GM19438 (cell line): Measurements from ENCODE around the gene USP47.

Experiments
- ATAC-seq: cut with Tn5 transposase; IDR thresholded peaks from one replicate; pipeline ENCODE4 v1.9.1; 2021; ENCODE audit warnings: low read depth; ENCODE audit not compliant: unreplicated experiment

The USP47 gene

DNA sequence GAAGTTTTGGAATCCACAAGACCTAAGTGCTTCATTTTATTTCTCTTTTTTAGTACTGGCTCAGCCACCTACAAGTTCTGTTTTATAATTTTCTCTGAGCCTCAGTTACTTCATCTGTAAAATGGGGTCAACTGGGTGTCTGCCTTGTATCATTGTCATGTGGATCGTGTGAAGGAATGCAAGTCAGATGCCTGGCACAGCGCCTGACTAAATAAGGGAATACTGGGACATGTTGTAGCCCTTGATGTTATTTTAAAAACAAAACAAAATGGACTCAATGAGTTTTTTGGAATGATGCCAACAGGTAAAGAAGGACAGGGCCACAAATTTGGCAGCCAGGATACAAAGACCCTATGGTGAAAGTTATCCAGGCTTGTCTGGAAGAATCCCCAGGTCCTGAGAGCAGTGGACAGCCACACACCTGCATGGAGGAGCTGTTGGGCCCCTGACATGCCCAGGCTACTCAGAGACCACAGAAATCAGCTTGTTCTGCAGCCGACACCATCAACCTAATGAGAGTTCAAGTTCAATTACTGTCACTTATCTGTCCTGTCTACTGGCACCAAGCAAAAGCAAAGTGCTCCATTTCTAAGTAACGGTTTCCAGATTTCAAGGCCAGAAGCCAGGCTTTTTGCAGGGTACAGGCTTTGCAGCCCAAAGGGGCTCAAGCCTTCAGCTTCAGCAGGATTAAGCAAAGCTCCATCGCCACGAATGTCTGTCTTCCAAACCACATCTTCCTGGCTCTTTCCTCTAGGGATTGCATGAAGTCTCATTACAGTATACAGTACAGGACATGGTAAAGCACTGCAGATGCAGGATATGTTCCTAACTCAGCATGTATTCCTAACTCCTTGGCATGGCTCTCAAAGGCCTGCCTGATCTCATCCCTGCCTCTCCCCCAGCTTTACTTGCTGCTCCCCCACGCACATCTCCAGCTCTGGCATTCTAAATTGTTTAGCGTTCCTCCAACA is 148.3 kb downstream of the USP47 start:
- no peak for ATAC-seq

DNA sequence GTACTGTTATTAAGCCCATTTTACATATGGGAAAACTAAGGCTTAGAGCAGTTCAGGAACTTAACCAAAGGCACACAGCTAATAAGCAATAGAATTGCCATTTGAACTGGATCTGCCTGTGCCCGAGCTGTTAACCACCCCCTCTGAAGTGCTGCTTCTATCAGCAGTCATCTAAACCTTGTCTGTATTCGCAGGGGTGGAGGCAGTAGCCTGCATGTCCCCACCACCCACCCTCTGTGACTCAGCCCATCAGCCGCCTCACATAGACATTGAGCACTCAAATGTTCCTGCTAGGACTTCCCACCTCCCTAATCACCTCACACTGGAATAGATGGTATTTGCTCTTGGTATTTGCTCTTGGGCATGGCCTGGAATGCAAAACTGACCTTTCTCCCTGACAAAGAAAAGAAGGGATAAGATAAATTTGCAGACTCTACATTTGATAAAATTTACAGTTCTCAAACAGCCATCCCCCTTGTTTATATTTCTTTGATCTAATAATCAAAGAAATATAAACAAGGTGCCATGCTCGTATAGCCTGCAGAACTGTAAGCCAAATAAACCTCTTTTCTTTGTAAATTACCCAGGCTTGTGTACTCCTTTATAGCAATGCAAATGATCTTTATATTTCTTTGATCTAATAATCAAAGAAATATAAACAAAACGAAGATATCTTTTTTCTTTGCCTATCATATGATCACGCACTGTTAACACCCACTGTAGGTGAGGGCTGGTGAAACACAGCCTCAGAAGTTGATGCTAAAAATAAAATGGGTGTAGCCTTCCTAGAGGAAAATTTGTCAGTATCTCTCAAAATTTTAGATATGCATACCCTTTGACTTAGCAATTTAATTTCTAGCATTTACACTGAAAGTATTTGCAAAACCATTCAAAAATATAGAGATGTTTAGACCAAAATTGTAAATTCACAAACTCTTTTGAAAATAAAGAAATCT is 150.8 kb downstream of the USP47 start:
- no peak for ATAC-seq

DNA sequence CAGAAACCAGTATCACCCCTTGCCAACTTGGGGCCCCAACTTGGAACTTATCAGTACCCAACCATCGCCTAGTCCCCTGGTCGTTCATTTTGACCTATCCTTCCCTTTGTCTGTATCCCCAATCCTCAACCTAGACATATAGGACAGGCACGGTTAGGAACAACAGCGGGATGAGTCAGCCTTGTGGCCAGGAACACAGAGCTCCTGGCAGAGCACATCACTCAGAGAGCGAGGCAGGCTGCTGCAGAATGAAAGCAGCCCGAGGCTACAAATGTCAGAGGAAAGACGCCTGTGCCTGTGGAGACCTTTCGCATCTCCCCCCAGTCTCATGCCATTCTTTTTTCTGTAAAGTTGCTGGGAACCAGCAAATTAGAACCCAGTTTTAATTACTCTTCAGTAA is 152.1 kb downstream of the USP47 start:
- ATAC-seq, result no peak

DNA sequence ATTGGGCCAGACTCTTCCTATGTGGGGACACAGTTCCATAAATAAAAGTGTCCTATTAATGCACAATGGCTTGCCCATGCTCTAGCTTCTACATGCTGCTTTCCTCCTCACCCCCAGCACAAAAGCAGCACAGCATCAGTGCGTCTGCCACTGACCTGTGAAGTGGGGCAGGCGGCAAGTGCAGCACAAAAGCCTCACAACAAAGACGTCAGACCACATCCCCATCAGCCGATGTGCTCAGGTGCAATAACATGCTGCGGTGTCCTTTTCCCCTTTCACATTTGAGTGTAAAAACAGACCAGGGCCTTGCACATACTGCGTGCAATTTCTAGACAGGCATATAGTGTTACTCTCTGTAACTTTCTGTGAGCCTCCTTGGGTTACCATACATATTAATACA is 153.8 kb downstream of the USP47 start:
- ATAC-seq, result no peak

DNA sequence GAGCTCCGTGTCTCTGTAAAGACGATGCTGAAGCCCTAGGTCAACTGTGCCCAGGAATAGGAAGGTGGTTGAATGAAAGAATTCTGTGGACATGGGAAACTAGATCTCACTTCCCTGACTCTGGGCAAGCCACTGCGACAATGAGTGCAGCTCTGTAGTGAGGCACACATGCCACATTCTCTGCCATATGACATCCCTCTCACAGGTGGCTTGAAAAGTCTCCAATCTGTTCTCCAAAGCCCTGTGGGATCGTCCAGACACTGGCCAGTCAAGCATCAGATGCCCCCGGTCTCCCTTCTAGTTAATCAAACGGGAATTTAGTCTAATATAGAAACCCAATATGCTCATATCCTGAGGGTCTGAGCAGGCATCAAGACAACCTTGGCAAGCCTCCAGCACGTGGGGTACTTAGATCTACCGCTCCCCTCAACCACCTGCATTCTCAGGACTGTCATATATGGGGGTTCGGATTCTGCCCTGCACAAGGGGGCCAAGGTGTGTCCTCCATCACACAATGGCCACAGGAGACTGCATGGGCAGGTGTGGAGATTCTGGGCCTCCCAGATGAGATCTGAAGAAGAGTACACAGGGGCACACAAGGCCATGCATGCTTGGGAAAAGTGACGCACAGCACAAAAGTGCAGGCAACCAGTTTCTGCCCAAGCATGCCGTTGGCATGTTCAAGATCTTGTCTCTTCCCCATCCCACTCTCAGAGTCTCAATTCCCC is 154.7 kb downstream of the USP47 start:
- no peak for ATAC-seq

DNA sequence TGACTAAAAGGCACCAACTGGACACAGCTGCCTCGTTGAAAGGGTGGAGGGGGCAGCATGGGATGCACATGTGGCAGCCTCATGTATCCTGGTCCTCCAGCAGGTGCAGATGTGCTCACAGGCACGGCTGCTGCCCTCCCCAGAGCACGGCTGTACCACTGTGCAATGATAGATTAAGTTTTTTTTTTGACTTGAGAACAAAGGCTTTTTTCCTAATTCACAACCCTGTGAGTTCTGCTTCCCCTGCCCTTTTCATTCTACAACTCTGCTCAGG is 155.2 kb downstream of the USP47 start:
- ATAC-seq, result no peak

DNA sequence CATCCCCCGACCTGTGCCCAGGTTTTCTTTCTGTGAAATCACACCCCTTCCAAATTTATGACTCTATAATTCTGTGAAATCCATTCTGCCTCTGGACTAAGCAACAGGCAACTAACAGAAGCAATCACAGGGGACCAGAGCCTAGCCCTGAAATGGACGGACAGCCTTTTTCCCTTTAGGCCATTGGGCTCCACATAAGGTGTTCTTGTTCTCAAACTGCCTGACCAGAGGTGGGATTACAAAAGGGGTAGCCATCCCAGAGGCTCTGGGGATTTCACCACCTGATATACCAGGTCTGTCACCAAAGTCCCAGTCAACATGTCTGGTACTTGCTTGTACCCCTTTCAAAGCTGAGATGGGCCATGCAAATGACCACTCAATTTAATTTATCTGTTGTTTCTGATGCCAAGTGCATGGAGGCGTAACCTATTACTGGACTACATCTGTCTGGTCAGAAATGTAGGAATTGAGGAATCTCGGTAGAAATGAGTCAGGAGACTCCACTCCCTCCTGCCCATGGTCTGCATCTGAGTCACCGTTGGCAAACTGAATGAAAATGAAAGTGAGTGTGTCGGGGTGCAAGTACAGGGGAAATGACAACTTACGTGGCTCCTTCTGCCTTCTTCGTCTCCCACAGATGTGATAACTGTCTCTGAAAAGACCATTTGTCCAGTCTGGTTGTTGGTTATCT is 156.5 kb downstream of the USP47 start:
- no peak for ATAC-seq

DNA sequence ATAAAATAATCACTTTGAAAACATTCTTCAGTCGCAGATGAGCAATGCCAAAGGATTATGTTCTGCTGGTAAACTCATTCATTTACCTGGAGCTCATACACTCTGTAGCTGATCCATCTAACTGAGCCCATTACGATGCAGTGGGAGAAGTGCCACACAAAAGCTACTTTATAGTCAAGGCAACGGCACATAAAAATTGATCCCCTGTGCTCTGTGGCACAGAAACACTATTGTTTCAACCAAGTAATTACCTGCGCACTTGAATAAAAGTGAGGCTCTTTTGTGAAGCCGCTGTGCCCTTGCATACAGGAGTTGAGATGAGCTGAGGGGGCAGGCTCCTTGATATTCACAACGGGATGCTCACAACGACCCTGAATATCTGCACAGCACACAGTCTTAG is 159.4 kb downstream of the USP47 start:
- ATAC-seq, result no peak

DNA sequence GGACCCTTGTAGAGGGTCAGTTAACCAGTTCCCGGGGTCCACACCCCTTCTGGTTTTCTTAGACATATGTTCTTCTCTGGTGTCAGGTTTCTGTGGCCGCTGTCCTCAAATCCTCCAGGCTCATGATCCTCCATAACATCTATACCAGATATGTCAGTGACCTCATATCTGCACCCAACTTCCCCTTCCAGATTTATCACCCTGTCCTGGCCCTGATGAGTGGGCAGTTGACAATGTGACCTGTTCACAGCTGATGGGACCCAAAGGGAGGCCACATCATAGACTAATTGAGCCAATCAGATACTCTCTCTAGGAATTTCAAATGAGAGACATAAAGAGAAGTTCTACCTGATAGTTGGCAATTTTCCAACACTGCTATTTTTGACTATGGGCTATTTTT is 161.6 kb downstream of the USP47 start:
- no peak for ATAC-seq

DNA sequence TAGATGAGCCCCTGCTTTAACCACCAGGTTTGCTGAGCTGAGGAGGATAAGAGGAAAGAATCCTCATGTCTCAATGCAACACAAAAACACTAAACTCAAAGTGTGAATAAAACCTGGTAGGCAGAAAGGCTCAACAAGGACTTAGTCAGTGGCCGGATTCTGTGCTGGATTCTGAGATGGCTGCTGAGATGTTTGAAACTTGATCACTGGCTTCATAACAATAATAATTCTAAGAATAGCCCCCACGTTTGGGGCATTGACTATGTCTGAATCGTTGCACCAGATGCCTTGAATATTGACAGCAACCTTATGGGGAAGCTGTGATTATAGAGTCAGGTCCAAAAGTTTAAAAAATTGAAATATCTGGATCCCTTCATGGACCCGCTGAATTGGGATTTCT is 162.0 kb downstream of the USP47 start:
- no peak for ATAC-seq

DNA sequence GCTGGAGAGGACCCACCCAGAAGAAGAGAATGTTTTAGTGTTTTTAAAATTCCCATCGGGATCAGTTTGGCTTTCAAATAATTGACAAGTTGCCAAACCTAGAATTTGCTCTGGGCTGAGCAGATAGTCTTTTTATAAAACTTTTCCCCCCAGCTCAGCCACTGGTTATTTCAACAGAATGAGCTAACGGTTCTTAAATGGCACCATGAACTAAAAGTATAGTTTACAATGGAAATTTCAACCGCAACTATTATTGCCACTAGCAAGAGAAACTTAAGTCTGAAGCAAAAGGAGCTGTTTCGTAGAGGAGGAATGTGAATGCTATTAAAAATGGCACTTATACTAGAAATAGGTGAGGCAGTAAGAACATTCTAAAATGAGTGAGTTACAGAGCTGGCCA is 163.3 kb downstream of the USP47 start:
- ATAC-seq, result no peak

DNA sequence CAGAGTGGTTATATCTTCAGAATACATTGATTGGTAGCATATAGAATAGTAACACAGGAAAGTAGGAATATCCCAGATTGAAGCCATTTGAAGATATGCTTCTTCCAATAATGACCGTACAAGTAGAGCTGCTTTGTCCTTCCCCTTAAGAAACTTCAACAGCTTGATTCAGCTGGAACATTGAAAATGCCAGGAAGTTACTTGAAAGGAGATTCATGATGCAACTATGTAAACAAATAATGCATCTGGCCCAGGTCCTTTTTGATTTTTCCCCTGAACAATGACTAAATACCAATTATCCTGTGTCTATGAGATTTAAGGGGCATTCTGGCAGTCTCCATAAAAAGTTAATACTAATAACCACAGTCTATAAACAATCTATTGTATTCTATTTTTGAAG is 163.7 kb downstream of the USP47 start:
- no peak for ATAC-seq

DNA sequence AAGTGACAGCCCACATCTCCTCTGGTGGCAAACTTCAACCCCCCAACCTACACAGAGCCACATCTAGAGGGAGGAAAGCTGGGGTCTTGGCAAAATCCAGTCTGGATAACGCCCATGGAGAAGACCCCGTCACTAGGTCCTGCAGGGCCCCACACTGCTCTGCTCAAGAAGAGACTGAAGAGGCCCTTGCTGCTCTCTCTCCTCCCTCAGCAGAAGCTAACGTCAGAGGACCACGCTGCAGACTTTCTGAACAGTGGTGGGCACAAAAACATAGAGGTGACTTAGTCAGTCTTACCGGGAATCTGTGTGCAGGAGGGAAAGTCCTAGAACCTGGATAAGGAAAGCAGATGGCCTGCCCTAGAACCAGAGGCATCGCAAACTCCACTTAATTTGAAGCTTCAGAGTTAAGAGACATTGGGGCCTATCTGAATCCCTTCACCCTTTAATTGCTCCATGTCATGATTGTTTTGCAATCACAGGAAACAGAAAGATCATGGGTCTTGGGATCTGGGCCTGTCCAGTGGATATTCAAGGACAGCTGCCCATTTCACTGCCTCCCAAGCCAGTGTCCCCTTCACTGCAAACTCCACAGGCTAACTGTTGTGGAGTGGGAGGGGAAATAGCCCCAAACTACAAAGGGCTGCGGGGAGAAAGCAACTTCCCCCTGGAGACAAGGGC is 164.9 kb downstream of the USP47 start:
- no peak for ATAC-seq

DNA sequence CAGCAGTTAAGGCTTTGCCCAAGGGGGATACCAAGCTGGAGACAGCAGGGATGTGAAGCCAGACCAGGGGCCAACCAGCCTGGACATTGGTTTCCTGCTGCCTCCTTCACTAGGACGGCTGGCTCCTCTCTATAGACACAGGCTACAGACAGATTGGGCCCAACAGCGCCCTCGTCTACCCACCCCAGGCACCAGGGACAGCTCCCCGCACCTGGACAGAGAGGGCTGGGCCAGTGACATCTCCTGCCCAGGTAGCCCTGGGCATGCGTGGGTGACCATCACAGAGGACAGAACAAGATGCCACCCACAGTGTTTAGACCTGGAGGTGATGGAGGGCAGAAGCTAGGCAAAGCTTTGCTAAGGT is 165.4 kb downstream of the USP47 start:
- ATAC-seq, result no peak

DNA sequence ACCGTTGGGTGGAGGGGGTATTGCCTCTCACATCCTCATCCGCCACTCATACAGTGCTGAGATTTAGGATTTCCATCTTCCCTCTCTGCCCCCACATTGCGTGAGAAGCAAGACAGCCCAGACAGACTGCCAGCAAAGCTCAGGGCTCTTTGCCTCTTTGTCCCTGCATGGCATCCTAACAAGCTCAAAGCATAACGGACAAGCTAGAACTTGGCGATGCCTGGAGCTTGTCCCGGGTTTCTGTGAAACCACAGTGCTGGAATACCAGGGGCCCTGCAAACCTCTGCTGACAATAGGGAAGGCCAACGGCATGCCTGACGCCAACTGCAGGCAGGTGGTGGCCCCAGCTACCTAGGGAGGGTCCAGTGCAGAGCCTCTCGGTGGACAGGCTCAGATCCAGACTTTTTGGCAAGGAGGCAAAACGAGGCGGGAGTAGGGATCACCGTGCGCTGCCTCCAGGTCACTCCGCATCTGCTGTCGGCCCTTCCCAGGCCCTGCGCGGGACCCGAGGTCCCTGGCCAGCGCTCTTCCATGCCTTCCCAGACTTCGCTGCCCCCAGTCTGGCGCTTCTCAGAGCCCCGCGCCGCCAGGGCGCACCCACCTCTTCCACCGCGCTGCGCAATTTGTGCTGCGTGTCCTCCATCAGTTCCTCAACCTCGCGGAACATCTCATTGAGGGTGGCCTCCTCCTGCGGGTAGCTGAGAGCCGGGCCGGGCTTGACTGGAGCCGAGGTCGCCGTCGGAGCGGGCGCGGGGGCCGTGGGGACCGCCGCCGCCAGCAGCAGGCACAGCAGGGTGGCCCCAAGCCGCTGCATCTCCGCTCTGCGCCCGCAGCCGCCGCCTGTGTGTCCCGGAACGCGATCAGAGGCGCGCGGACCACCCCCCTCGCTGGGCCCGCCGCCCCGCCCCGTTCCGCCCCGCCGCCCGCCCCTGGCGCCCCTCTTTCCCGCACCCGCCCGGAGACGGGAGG is 166.3 kb downstream of the USP47 start, which contains the start of gene DKK3:
TSS of gene DKK3 (minus strand) at position 858 of the 969 bp plus-strand sequence. CDS start at position 814, 44 bp downstream.
- ATAC-seq, result no peak
